ENCODE measurements around the gene ADGRD2. TPM values are rescaled to one million over a fixed set of nuclear protein-coding genes. Genes with fewer than 3 reads are reported as not detected.

Gene ADGRD2
- total RNA-seq, 4 donors from 2014 or later = not detected

DNA sequence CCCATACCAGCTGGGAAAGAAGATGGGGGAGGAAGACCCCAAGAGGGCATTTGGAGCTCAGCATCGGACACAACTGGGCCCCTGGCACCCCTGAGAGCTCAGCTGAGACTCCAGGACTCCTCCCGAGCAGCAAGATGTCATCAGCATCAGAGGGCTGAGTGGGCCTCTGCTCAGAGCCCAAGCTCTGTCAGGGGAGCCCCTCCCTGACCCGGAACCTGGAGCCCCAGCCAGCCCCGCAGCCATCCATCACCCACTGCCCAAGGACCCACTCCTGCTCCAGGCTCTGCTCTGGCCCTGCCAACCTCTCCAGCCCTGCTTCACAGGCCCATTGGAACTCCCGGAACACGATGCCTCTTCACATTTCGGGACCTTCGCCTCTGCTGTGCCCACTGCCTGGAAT, 47.2 kb downstream of the ADGRD2 start:
- H3K27ac ChIP-seq = no peak overlapping the region
- TF ChIP-seq, protein P1, sequence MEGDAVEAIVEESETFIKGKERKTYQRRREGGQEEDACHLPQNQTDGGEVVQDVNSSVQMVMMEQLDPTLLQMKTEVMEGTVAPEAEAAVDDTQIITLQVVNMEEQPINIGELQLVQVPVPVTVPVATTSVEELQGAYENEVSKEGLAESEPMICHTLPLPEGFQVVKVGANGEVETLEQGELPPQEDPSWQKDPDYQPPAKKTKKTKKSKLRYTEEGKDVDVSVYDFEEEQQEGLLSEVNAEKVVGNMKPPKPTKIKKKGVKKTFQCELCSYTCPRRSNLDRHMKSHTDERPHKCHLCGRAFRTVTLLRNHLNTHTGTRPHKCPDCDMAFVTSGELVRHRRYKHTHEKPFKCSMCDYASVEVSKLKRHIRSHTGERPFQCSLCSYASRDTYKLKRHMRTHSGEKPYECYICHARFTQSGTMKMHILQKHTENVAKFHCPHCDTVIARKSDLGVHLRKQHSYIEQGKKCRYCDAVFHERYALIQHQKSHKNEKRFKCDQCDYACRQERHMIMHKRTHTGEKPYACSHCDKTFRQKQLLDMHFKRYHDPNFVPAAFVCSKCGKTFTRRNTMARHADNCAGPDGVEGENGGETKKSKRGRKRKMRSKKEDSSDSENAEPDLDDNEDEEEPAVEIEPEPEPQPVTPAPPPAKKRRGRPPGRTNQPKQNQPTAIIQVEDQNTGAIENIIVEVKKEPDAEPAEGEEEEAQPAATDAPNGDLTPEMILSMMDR (IDR thresholded peaks at IDR 0.05) = no peak
- no peak for TF ChIP-seq POLR2A (IDR thresholded peaks at IDR 0.05)
- no peak overlapping the region for H3K4me3 ChIP-seq
- no peaks in the 10 kb centered on the region for H3K9me3 ChIP-seq
- no peak for DNase-seq
- no peaks in the 10 kb centered on the region for H3K36me3 ChIP-seq
- H3K4me1 ChIP-seq = no peaks in the 10 kb centered on the region
- no peaks in the 10 kb centered on the region for H3K27me3 ChIP-seq

DNA sequence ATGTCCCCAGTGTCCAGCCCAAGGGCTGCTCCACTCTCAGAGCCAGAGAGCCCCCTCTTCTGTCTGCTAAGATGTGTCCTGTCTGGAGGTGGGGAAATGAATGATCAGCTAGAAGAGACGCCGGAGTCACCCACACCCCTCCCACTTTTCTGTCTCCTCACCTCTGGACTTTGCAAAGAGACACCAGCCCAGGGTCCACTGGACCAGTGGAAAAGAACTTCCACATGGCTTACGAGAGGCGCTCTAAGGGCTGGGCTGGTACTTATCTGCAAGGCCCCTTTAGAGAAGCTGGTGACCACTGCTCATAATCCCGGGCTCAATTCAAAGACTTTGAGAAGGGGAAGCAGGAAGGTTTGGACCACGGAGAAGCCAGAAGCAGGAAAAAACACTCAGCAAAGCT, 47.8 kb downstream of the ADGRD2 start:
- DNase-seq = no peak
- Histone ChIP-seq H3K36me3 (no peaks in the 10 kb centered on the region), H3K9me3 (no peaks in the 10 kb centered on the region), H3K4me1 (peaks cover 0 to 2% (median 0%) of the 10 kb centered on the region in 4 donors), H3K4me3 (no peak overlapping the region), H3K27me3 (peaks cover 0 to 6% of the 10 kb centered on the region in 2 donors), H3K27ac (no peak overlapping the region)
- no peak for TF ChIP-seq POLR2A (IDR thresholded peaks at IDR 0.05)
- TF ChIP-seq, protein P1 (IDR thresholded peaks at IDR 0.05) = no peak

DNA sequence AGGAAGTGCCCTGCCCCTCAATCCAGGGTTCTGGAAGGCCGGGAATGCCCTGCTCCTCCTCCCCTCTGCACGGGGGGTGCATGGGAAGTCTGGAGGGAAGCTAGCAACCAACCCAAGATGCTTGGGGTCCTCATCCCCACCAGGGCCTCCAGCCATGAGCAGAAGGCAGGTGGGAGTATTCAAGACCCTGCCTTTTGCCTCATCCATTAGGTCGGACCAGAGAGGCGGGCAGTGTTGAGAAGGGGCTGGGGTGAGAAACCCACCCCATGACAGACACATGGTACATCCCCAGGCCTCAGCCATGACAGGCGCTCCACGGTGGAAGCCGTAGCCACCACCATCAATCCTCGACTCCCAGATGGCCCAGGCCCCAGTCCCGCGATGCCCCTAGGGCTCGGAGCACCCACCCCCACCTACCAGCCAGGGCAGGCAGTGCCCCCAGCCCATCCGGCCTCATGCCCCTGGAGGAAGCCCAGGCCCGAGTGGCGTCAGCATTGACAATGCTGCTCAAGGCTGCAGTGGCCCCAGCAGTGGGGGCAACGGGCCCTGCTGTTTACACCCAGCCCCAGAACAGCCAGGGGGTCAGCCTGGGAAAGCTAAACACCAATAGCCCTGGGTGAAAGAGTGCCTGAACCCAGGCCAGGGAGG, 48.4 kb downstream of the ADGRD2 start:
- peaks cover 0 to 8% (median 1%) of the 10 kb centered on the region in 4 donors for H3K4me1 ChIP-seq
- H3K36me3 ChIP-seq = no peaks in the 10 kb centered on the region
- H3K9me3 ChIP-seq = no peaks in the 10 kb centered on the region
- no peak overlapping the region for H3K4me3 ChIP-seq
- TF ChIP-seq, protein P1 (IDR thresholded peaks at IDR 0.05) = no peak
- TF ChIP-seq POLR2A (IDR thresholded peaks at IDR 0.05) = no peak
- H3K27ac ChIP-seq = no peak overlapping the region
- DNase-seq = no peak
- H3K27me3 ChIP-seq = peaks cover 0 to 11% of the 10 kb centered on the region in 2 donors

DNA sequence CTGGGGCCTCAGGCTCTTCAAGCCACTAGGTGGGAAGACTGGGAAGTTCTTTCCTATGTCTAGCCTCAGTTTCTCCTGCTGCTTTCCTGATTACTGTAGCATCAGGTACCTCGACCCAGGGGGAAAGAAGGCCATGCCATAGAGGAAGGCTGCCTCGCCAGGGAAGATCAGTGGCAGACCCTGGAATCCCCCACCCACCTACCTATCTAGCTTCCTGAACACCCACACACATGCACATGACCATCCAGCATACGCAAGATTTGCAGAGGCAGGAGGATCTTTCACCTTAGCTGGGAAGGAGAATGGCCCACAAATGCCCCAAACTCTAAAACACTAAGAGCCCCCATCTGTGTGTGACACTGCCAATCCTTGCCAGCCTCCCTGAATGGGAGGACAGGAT, 49.0 kb downstream of the ADGRD2 start:
- Histone ChIP-seq H3K4me1 (peaks cover 0 to 14% (median 3%) of the 10 kb centered on the region in 4 donors), H3K36me3 (no peaks in the 10 kb centered on the region), H3K27me3 (peaks cover 0 to 17% of the 10 kb centered on the region in 2 donors), H3K4me3 (no peak overlapping the region), H3K9me3 (no peaks in the 10 kb centered on the region), H3K27ac (no peak overlapping the region)
- DNase-seq = no peak
- no peak for TF ChIP-seq POLR2A (IDR thresholded peaks at IDR 0.05)
- TF ChIP-seq, protein P1 (IDR thresholded peaks at IDR 0.05) = no peak

GRCh38 chr9:124500028-124500795, 50.0 kb downstream of the ADGRD2 start:
- no peak overlapping the region for H3K4me3 ChIP-seq
- no peak for TF ChIP-seq POLR2A (IDR thresholded peaks at IDR 0.05)
- TF ChIP-seq, protein P1 (IDR thresholded peaks at IDR 0.05) = no peak
- H3K4me1 ChIP-seq = peaks cover 0 to 20% (median 4%) of the 10 kb centered on the region in 4 donors
- no peaks in the 10 kb centered on the region for H3K36me3 ChIP-seq
- peaks cover 0 to 24% of the 10 kb centered on the region in 2 donors for H3K27me3 ChIP-seq
- no peak overlapping the region for H3K27ac ChIP-seq
- H3K9me3 ChIP-seq = no peaks in the 10 kb centered on the region
- DNase-seq = no peak

Measured in Peyer's patch (tissue), 4 donors.